Loucy (cell line): ENCODE measurements around the gene GPATCH2.

Experiments used
- H2AFZ ChIP-seq: fragments of 200-600 bp; sonication (generic); 2 replicates; pipeline ENCODE4 v1.6.0; 2016; ENCODE audit warnings: antibody characterized with exemption, mild to moderate bottlenecking, low read length, moderate library complexity
- H3F3A ChIP-seq: fragments of 200-600 bp; 2 replicates; pipeline ENCODE4 v1.6.0; 2016; ENCODE audit warnings: antibody characterized with exemption, low read depth, mild to moderate bottlenecking
- H3K27me3 ChIP-seq: fragments of 200-600 bp; sonication (generic); 2 replicates; pipeline ENCODE4 v1.6.1; 2014; ENCODE audit warnings: low read length, mild to moderate bottlenecking; ENCODE audit not compliant: insufficient read depth, poor library complexity, severe bottlenecking
- H3K36me3 ChIP-seq: fragments of 200-600 bp; sonication (generic); 2 replicates; pipeline ENCODE4 v1.6.1; 2016; ENCODE audit warnings: low read length; ENCODE audit not compliant: insufficient read depth
- H3K4me1 ChIP-seq: fragments of 200-600 bp; sonication (generic); 2 replicates; pipeline ENCODE4 v1.5.1; 2014; ENCODE audit warnings: low read length, mild to moderate bottlenecking; ENCODE audit not compliant: insufficient read depth, poor library complexity, severe bottlenecking
- H3K4me2 ChIP-seq: fragments of 200-600 bp; sonication (generic); 2 replicates; pipeline ENCODE4 v1.6.0; 2014; ENCODE audit warnings: antibody characterized with exemption, low read length, low read depth, mild to moderate bottlenecking; ENCODE audit not compliant: poor library complexity, severe bottlenecking
- H3K4me3 ChIP-seq: fragments of 200-600 bp; sonication (generic); 2 replicates; pipeline ENCODE4 v1.5.1; 2014; ENCODE audit warnings: low read length, mild to moderate bottlenecking, mixed read lengths; ENCODE audit not compliant: poor library complexity, severe bottlenecking
- H3K79me2 ChIP-seq: fragments of 200-600 bp; sonication (generic); 2 replicates; pipeline ENCODE4 v1.6.1; 2014; ENCODE audit warnings: low read length; ENCODE audit not compliant: insufficient read depth
- H3K9ac ChIP-seq: fragments of 200-600 bp; sonication (generic); 2 replicates; pipeline ENCODE4 v1.6.0; 2014; ENCODE audit warnings: mild to moderate bottlenecking, low read depth, low read length, moderate library complexity; ENCODE audit not compliant: poor library complexity, severe bottlenecking
- H3K9me2 ChIP-seq: fragments of 200-600 bp; sonication (generic); replicated peaks from 2 replicates; pipeline ENCODE4 v1.6.1; 2016; ENCODE audit warnings: low read depth, low read length, mixed read lengths
- H3K9me3 ChIP-seq: fragments of 200-600 bp; sonication (generic); 2 replicates; pipeline ENCODE4 v1.6.1; 2014; ENCODE audit warnings: mild to moderate bottlenecking, antibody characterized with exemption, low read length, low read depth; ENCODE audit not compliant: insufficient read depth
- H4K20me1 ChIP-seq: fragments of 200-600 bp; sonication (generic); 2 replicates; pipeline ENCODE4 v1.6.0; 2014; ENCODE audit warnings: antibody characterized with exemption, low read length, mild to moderate bottlenecking; ENCODE audit not compliant: insufficient read depth, poor library complexity, severe bottlenecking
- EZH2phosphoT487 ChIP-seq: fragments of 200-600 bp; IDR thresholded peaks from 2 replicates; pipeline ENCODE4 v1.6.1; 2018; ENCODE audit warnings: antibody characterized with exemption, mild to moderate bottlenecking, moderate library complexity, borderline replicate concordance
- TF ChIP-seq, protein P1 (sequence below): fragments of 200-600 bp; sonication (generic); conservative IDR thresholded peaks from 2 replicates; pipeline ENCODE4 v1.5.1; 2014; ENCODE audit warnings: mild to moderate bottlenecking, antibody characterized with exemption, low read length

The GPATCH2 gene

DNA sequence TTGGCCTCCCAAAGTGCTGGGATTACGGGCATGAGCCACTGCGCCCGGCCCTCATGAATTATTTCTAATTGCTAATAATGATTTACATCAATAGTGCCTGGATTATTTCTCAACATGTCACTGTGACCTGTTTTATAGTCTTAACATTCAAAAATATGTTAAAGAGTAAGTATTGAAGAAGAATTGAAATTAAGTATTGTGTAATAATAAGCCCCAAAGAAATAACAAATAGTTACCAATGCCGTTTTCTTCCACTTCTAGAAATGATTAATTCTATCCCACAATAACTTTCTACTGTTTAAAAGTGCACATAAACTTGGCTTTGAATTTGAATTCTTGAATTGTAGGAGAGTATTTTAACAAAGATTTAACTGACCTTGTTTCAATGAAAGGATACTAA is 19.8 kb upstream of the GPATCH2 start:
- Histone ChIP-seq H3K4me2 (no peak overlapping the region), H3K4me3 (no peak overlapping the region), H3K9me3 (no peaks in the 10 kb centered on the region), H3K79me2 (no peaks in the 10 kb centered on the region), H3K9me2 (no peaks in the 10 kb centered on the region), H2AFZ (no peak overlapping the region), H3K9ac (no peak overlapping the region), H3K27me3 (no peaks in the 10 kb centered on the region), H4K20me1 (no peaks in the 10 kb centered on the region), H3K4me1 (no peaks in the 10 kb centered on the region), H3K36me3 (no peaks in the 10 kb centered on the region), H3F3A (no peaks in the 10 kb centered on the region)
- no peak for TF ChIP-seq EZH2phosphoT487
- TF ChIP-seq, protein P1, sequence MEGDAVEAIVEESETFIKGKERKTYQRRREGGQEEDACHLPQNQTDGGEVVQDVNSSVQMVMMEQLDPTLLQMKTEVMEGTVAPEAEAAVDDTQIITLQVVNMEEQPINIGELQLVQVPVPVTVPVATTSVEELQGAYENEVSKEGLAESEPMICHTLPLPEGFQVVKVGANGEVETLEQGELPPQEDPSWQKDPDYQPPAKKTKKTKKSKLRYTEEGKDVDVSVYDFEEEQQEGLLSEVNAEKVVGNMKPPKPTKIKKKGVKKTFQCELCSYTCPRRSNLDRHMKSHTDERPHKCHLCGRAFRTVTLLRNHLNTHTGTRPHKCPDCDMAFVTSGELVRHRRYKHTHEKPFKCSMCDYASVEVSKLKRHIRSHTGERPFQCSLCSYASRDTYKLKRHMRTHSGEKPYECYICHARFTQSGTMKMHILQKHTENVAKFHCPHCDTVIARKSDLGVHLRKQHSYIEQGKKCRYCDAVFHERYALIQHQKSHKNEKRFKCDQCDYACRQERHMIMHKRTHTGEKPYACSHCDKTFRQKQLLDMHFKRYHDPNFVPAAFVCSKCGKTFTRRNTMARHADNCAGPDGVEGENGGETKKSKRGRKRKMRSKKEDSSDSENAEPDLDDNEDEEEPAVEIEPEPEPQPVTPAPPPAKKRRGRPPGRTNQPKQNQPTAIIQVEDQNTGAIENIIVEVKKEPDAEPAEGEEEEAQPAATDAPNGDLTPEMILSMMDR: no peak

DNA sequence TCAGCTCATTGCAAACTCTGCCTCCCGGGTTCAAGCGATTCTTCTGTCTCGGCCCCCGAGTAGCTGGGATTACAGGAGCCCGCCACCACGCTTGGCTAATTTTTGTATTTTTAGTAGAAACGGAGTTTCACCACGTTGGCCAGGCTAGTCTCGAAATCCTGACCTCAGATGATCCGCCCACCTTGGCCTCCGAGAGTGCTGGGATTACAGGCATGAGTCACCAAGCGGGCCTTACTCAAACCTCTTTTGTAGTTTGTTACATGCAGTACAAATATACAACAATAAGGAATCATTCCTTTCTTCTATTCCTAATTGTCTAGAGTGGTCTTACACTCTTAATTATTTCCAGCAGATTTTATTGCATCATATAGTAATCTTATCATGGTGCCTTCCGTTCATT is 16.9 kb upstream of the GPATCH2 start:
- H3K36me3 ChIP-seq: no peaks in the 10 kb centered on the region
- no peaks in the 10 kb centered on the region for H3K27me3 ChIP-seq
- H3K4me2 ChIP-seq: no peak overlapping the region
- H3K9me3 ChIP-seq: no peaks in the 10 kb centered on the region
- H4K20me1 ChIP-seq: no peaks in the 10 kb centered on the region
- H3K4me3 ChIP-seq: no peak overlapping the region
- no peaks in the 10 kb centered on the region for H3K4me1 ChIP-seq
- no peaks in the 10 kb centered on the region for H3K79me2 ChIP-seq
- H2AFZ ChIP-seq: no peak overlapping the region
- TF ChIP-seq, protein P1: no peak
- TF ChIP-seq EZH2phosphoT487: no peak
- H3F3A ChIP-seq: no peaks in the 10 kb centered on the region
- H3K9ac ChIP-seq: no peak overlapping the region
- H3K9me2 ChIP-seq: 0 out of 2 replicates have a peak, but pooled peaks cover 5% of the 10 kb centered on the region

DNA sequence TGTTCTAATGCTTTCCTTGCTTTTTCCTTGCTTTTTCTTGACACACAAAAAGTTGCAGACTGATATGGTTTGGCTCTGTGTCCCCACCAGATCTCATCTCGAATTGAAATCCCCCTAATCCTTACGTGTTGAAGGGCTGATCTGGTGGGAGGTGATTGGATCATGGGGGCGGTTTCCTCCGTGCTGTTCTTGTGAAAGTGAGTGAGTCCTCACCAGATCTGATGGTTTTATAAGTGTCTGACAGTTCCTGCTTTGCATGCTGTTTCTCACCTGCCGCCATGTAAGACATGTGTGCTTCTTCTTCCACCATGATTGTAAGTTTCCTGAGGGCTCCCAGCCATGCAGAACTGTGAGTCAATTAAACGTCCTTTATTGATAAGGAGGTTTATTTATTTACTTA is 11.6 kb upstream of the GPATCH2 start:
- Histone ChIP-seq H3K4me2 (no peak overlapping the region), H3K9me3 (no peaks in the 10 kb centered on the region), H3K9ac (no peak overlapping the region), H3F3A (no peaks in the 10 kb centered on the region), H3K79me2 (no peaks in the 10 kb centered on the region), H3K9me2 (0 out of 2 replicates have a peak, but pooled peaks cover 5% of the 10 kb centered on the region), H3K4me1 (no peaks in the 10 kb centered on the region), H2AFZ (no peak overlapping the region), H4K20me1 (no peaks in the 10 kb centered on the region), H3K27me3 (no peaks in the 10 kb centered on the region), H3K36me3 (no peaks in the 10 kb centered on the region), H3K4me3 (no peak overlapping the region)
- TF ChIP-seq, protein P1: no peak
- no peak for TF ChIP-seq EZH2phosphoT487
